ENCODE data around the gene MRPL24.

MRPL24 gene

GRCh38 chr1:156742801-156743200 is 1.9 kb upstream of the MRPL24 start:
- no peak for DNase-seq

- DNase-seq, result no peak
These were observed 1.1 kb upstream of the MRPL24 start for GRCh38 chr1:156742017-156742416.

GRCh38 chr1:156741481-156741983 is 644 bp upstream of the MRPL24 start:
- DNase-seq, result no peak

- DNase-seq, result no peak
These were observed 599 bp downstream of the MRPL24 start for GRCh38 chr1:156740237-156740740.

GRCh38 chr1:156738916-156739315 is 2.0 kb downstream of the MRPL24 start:
- no peak for DNase-seq

- DNase-seq, result no peak
These were observed 2.5 kb downstream of the MRPL24 start for GRCh38 chr1:156738407-156738806.

- no peak for DNase-seq
These were observed 6.8 kb downstream of the MRPL24 start for GRCh38 chr1:156733989-156734584.

GRCh38 chr1:156728599-156729462 is 12.1 kb downstream of the MRPL24 start, which contains the start of gene ISG20L2:
Gene ISG20L2, minus strand, starts transcription at chr1:156728766. Its CDS starts 1,114 bp downstream, at chr1:156727652.
- peak; percentile 97 for DNase-seq

GRCh38 chr1:156727926-156728598 is 12.8 kb downstream of the MRPL24 start, which contains the start of gene METTL25B:
Gene METTL25B, plus strand, starts transcription at chr1:156728469. Its CDS starts 636 bp downstream, at chr1:156729105.
- DNase-seq, result peak; percentile 85

- DNase-seq, result no peak
These were observed 13.4 kb downstream of the MRPL24 start for GRCh38 chr1:156727492-156727891.

- DNase-seq, result no peak
These were observed 14.2 kb downstream of the MRPL24 start for GRCh38 chr1:156726549-156727226.

- DNase-seq, result peak; percentile 65
These were observed 15.1 kb downstream of the MRPL24 start for GRCh38 chr1:156725683-156726280.

GRCh38 chr1:156721535-156721934 is 19.4 kb downstream of the MRPL24 start:
- no peak for DNase-seq

- DNase-seq, result no peak
These were observed 19.8 kb downstream of the MRPL24 start for GRCh38 chr1:156721131-156721530.

- DNase-seq, result no peak
These were observed 23.5 kb downstream of the MRPL24 start for GRCh38 chr1:156717351-156717750.

GRCh38 chr1:156714830-156715229 is 26.1 kb downstream of the MRPL24 start:
- DNase-seq, result no peak

GRCh38 chr1:156712626-156713025 is 28.3 kb downstream of the MRPL24 start:
- DNase-seq, result no peak

GRCh38 chr1:156711011-156711817 is 29.7 kb downstream of the MRPL24 start:
- no peak for DNase-seq

- DNase-seq, result no peak
These were observed 31.0 kb downstream of the MRPL24 start for GRCh38 chr1:156709757-156710489.

- DNase-seq, result no peak
These were observed 31.9 kb downstream of the MRPL24 start for GRCh38 chr1:156709031-156709430.

All from NK-92 treated with Interleukin-12 subunit alpha and Interleukin-12 subunit beta, amount 100 ng/mL, for 24 hours (cell line).